ACC112 (cell line): ENCODE results near the gene CFAP57.

ENCODE experiments used
- H2AFZ ChIP-seq: fragments of 200-600 bp; sonication (generic); one replicate; pipeline ENCODE4 v1.6.0; 2017; ENCODE audit warnings: antibody characterized with exemption, low read length; ENCODE audit not compliant: unreplicated experiment
- H3K27ac ChIP-seq: fragments of 200-600 bp; sonication (generic); 2 replicates; pipeline ENCODE4 v1.5.1; 2014; ENCODE audit warnings: low read depth, mild to moderate bottlenecking, antibody characterized with exemption, low read length, moderate library complexity
- H3K27me3 ChIP-seq: fragments of 200-600 bp; sonication (generic); 2 replicates; pipeline ENCODE4 v1.6.1; 2014; ENCODE audit warnings: mild to moderate bottlenecking, antibody characterized with exemption, low read length, moderate library complexity, mixed read lengths; ENCODE audit not compliant: insufficient read depth
- H3K36me3 ChIP-seq: fragments of 200-600 bp; sonication (generic); 2 replicates; pipeline ENCODE4 v1.6.1; 2016; ENCODE audit warnings: mild to moderate bottlenecking, antibody characterized with exemption, low read length, moderate library complexity, mixed read lengths; ENCODE audit not compliant: insufficient read depth
- H3K4me1 ChIP-seq: fragments of 200-600 bp; sonication (generic); one replicate; pipeline ENCODE4 v1.6.1; 2016; ENCODE audit warnings: low read length, mixed read lengths; ENCODE audit not compliant: insufficient read depth, unreplicated experiment, control insufficient read depth
- H3K4me3 ChIP-seq: fragments of 200-600 bp; sonication (generic); 2 replicates; pipeline ENCODE4 v1.5.1; 2014; ENCODE audit warnings: mild to moderate bottlenecking, low read depth, low read length
- H3K79me2 ChIP-seq: fragments of 200-600 bp; sonication (generic); one replicate; pipeline ENCODE4 v1.6.0; 2016; ENCODE audit warnings: low read length; ENCODE audit not compliant: control insufficient read depth, unreplicated experiment, insufficient read depth

Gene CFAP57

GRCh38 chr1:43172527-43172972, 420 bp downstream of the CFAP57 start:
- Histone ChIP-seq H3K36me3 (peaks cover 15% of the 10 kb centered on the region), H3K79me2 (peaks cover 29% of the 10 kb centered on the region), H2AFZ (peak overlapping the region; percentile 98), H3K27ac (peak overlapping the region; percentile 31), H3K4me1 (peaks cover 14% of the 10 kb centered on the region), H3K4me3 (peak overlapping the region; percentile 100), H3K27me3 (no peaks in the 10 kb centered on the region)

GRCh38 chr1:43174873-43175272, 2.7 kb downstream of the CFAP57 start:
- Histone ChIP-seq H3K4me3 (no peak overlapping the region), H3K27me3 (no peaks in the 10 kb centered on the region), H3K4me1 (peaks cover 14% of the 10 kb centered on the region), H3K36me3 (no peaks in the 10 kb centered on the region), H3K27ac (no peak overlapping the region), H3K79me2 (peaks cover 21% of the 10 kb centered on the region), H2AFZ (no peak overlapping the region)

GRCh38 chr1:43177691-43178090, 5.6 kb downstream of the CFAP57 start:
- Histone ChIP-seq H2AFZ (no peak overlapping the region), H3K4me1 (peaks cover 6% of the 10 kb centered on the region), H3K4me3 (no peak overlapping the region), H3K27me3 (no peaks in the 10 kb centered on the region), H3K36me3 (no peaks in the 10 kb centered on the region), H3K79me2 (no peaks in the 10 kb centered on the region), H3K27ac (no peak overlapping the region)

- Histone ChIP-seq H3K4me1 (no peaks in the 10 kb centered on the region), H3K27me3 (no peaks in the 10 kb centered on the region), H3K36me3 (no peaks in the 10 kb centered on the region), H3K27ac (no peak overlapping the region), H3K4me3 (no peak overlapping the region), H3K79me2 (no peaks in the 10 kb centered on the region), H2AFZ (no peak overlapping the region)
These were observed 12.3 kb downstream of the CFAP57 start for GRCh38 chr1:43184388-43184787.

GRCh38 chr1:43184995-43185394, 12.9 kb downstream of the CFAP57 start:
- no peak overlapping the region for H3K4me3 ChIP-seq
- H2AFZ ChIP-seq: no peak overlapping the region
- H3K27ac ChIP-seq: no peak overlapping the region
- H3K4me1 ChIP-seq: no peaks in the 10 kb centered on the region
- H3K79me2 ChIP-seq: no peaks in the 10 kb centered on the region
- H3K36me3 ChIP-seq: no peaks in the 10 kb centered on the region
- H3K27me3 ChIP-seq: no peaks in the 10 kb centered on the region

GRCh38 chr1:43188106-43188505, 16.0 kb downstream of the CFAP57 start:
- H3K4me3 ChIP-seq: no peak overlapping the region
- H3K79me2 ChIP-seq: no peaks in the 10 kb centered on the region
- no peaks in the 10 kb centered on the region for H3K4me1 ChIP-seq
- H3K27ac ChIP-seq: no peak overlapping the region
- no peaks in the 10 kb centered on the region for H3K27me3 ChIP-seq
- no peak overlapping the region for H2AFZ ChIP-seq
- no peaks in the 10 kb centered on the region for H3K36me3 ChIP-seq

GRCh38 chr1:43194509-43194908, 22.4 kb downstream of the CFAP57 start:
- Histone ChIP-seq H3K27ac (no peak overlapping the region), H3K27me3 (no peaks in the 10 kb centered on the region), H3K4me1 (no peaks in the 10 kb centered on the region), H3K36me3 (no peaks in the 10 kb centered on the region), H3K4me3 (no peak overlapping the region), H3K79me2 (no peaks in the 10 kb centered on the region), H2AFZ (no peak overlapping the region)

GRCh38 chr1:43197343-43198127, 25.4 kb downstream of the CFAP57 start:
- H2AFZ ChIP-seq: no peak overlapping the region
- no peaks in the 10 kb centered on the region for H3K4me1 ChIP-seq
- no peak overlapping the region for H3K4me3 ChIP-seq
- H3K27ac ChIP-seq: no peak overlapping the region
- no peaks in the 10 kb centered on the region for H3K79me2 ChIP-seq
- H3K36me3 ChIP-seq: no peaks in the 10 kb centered on the region
- no peaks in the 10 kb centered on the region for H3K27me3 ChIP-seq

- Histone ChIP-seq H3K27ac (no peak overlapping the region), H2AFZ (no peak overlapping the region), H3K4me3 (no peak overlapping the region), H3K79me2 (no peaks in the 10 kb centered on the region), H3K4me1 (no peaks in the 10 kb centered on the region), H3K36me3 (no peaks in the 10 kb centered on the region), H3K27me3 (no peaks in the 10 kb centered on the region)
These were observed 27.1 kb downstream of the CFAP57 start for GRCh38 chr1:43199093-43199726.

GRCh38 chr1:43203859-43204258, 31.7 kb downstream of the CFAP57 start:
- Histone ChIP-seq H3K27ac (no peak overlapping the region), H3K27me3 (no peaks in the 10 kb centered on the region), H3K79me2 (no peaks in the 10 kb centered on the region), H2AFZ (no peak overlapping the region), H3K4me3 (no peak overlapping the region), H3K4me1 (peaks cover 28% of the 10 kb centered on the region), H3K36me3 (0 out of 2 replicates have a peak, but pooled peaks cover 2% of the 10 kb centered on the region)

GRCh38 chr1:43204394-43204793, 32.3 kb downstream of the CFAP57 start:
- no peak overlapping the region for H3K27ac ChIP-seq
- no peaks in the 10 kb centered on the region for H3K27me3 ChIP-seq
- peaks cover 28% of the 10 kb centered on the region for H3K4me1 ChIP-seq
- 0 out of 2 replicates have a peak, but pooled peaks cover 2% of the 10 kb centered on the region for H3K36me3 ChIP-seq
- no peak overlapping the region for H2AFZ ChIP-seq
- H3K4me3 ChIP-seq: no peak overlapping the region
- no peaks in the 10 kb centered on the region for H3K79me2 ChIP-seq
